OCI-LY7 (cell line): ENCODE measurements around the gene ARHGEF4.

Experiments
- CTCF ChIP-seq: fragments of 200-600 bp; sonication (generic); conservative IDR thresholded peaks from 2 replicates; pipeline ENCODE4 v1.5.1; 2014; ENCODE audit warnings: mild to moderate bottlenecking, antibody characterized with exemption, low read length, moderate library complexity, mixed read lengths
- EZH2phosphoT487 ChIP-seq: fragments of 200-600 bp; sonication (generic); IDR thresholded peaks from 2 replicates; pipeline ENCODE4 v1.6.1; 2018; ENCODE audit warnings: low read depth, borderline replicate concordance, mild to moderate bottlenecking, mixed run types, antibody characterized with exemption, low read length, moderate library complexity, mixed read lengths

GRCh38 chr2:130874512-130874911 is 37.8 kb downstream of the ARHGEF4 start:
- TF ChIP-seq EZH2phosphoT487 (no peak), CTCF (no peak)
